Neural cell (in vitro differentiated cells): ENCODE data around the gene CAMK1.

Experiments
- CTCF ChIP-seq: fragments of 450-650 bp; IDR thresholded peaks from 2 replicates; pipeline ENCODE4 v1.5.1; 2014; ENCODE audit warnings: antibody characterized with exemption, mild to moderate bottlenecking, moderate library complexity; ENCODE audit not compliant: poor library complexity, severe bottlenecking
- EP300 ChIP-seq: fragments of 450-650 bp; conservative IDR thresholded peaks from 2 replicates; pipeline ENCODE4 v1.6.1; 2014; ENCODE audit warnings: antibody characterized with exemption, mild to moderate bottlenecking, moderate library complexity; ENCODE audit not compliant: poor library complexity, severe bottlenecking
- EZH2 ChIP-seq: fragments of 200-600, 300-800 bp; shearing (Covaris generic), sonication (generic); IDR thresholded peaks from 2 replicates; pipeline ENCODE4 v1.6.1; 2014; ENCODE audit warnings: antibody characterized with exemption, low read length, borderline replicate concordance, mild to moderate bottlenecking; ENCODE audit not compliant: insufficient read depth, poor library complexity, severe bottlenecking
- RAD21 ChIP-seq: fragments of 450-650 bp; conservative IDR thresholded peaks from 2 replicates; pipeline ENCODE4 v1.6.1; 2014; ENCODE audit warnings: antibody characterized with exemption, mild to moderate bottlenecking, moderate library complexity
- REST ChIP-seq: IDR thresholded peaks from 2 replicates; pipeline ENCODE4 v1.6.1; 2012; ENCODE audit warnings: borderline replicate concordance
- SMC3 ChIP-seq: fragments of 450-650 bp; conservative IDR thresholded peaks from 2 replicates; pipeline ENCODE4 v1.6.1; 2014; ENCODE audit warnings: antibody characterized with exemption, mild to moderate bottlenecking, moderate library complexity; ENCODE audit not compliant: poor library complexity

- TF ChIP-seq CTCF (no peak), EZH2 (no peak), RAD21 (no peak), EP300 (no peak), REST (no peak), SMC3 (no peak)
Observed at GRCh38 chr3:9770276-9770812, 597 bp upstream of the CAMK1 start.
